ELR (cell line): ENCODE measurements around the gene PIGN.

ENCODE experiments used
- DNase-seq: peaks from one replicate; pipeline ENCODE4 v3.0.0-alpha.2; 2015; ENCODE audit warnings: low read depth

Gene PIGN, protein sequence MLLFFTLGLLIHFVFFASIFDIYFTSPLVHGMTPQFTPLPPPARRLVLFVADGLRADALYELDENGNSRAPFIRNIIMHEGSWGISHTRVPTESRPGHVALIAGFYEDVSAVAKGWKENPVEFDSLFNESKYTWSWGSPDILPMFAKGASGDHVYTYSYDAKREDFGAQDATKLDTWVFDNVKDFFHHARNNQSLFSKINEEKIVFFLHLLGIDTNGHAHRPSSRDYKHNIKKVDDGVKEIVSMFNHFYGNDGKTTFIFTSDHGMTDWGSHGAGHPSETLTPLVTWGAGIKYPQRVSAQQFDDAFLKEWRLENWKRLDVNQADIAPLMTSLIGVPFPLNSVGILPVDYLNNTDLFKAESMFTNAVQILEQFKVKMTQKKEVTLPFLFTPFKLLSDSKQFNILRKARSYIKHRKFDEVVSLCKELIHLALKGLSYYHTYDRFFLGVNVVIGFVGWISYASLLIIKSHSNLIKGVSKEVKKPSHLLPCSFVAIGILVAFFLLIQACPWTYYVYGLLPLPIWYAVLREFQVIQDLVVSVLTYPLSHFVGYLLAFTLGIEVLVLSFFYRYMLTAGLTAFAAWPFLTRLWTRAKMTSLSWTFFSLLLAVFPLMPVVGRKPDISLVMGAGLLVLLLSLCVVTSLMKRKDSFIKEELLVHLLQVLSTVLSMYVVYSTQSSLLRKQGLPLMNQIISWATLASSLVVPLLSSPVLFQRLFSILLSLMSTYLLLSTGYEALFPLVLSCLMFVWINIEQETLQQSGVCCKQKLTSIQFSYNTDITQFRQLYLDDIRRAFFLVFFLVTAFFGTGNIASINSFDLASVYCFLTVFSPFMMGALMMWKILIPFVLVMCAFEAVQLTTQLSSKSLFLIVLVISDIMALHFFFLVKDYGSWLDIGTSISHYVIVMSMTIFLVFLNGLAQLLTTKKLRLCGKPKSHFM

DNA sequence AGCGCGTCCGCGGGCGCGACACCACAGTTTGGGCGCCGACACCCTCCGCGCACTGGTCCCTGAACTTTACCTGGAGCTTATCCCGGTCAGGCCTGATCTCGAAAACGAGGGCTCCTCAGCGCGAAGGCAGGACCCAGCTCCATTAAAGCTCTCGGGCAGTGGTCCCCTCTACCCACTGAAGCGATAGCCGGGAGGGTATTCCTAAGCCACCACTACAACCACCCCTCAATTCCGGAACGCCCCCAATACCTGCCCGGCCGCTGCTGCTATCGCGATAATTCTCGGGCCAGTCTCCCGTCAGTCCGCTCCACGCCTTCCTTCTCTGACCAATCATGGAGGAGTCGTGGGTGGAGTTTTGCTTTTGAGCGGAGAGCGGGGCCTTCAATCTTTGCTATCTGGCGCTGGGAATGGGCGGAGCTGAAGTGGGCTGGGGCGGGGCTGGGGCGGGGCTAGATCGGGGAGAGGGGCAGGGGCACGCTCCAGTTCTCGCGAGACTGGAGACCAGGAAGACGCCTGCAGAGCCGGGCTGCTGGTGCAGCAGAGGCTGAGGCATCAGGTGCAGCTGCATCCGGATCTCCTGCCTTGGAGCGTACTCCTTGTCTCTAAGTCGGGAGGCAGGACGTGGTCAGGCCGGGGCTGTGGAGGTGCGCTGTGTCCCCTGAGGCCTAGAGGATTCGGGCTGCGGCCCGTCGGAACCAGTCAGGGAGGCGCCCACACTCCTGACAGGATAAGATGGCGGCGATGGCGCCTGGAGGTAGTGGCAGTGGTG lies at the start of gene PIGN, which contains the start of gene RELCH:
Gene PIGN, minus strand, starts transcription at position 283 of the 769 bp plus-strand sequence. CDS start 25,703 bp downstream, outside the sequence.
Gene RELCH, plus strand, starts transcription at position 482 of the 769 bp plus-strand sequence. Its CDS starts 251 bp downstream, at position 733.
- peak; percentile 99 for DNase-seq

DNA sequence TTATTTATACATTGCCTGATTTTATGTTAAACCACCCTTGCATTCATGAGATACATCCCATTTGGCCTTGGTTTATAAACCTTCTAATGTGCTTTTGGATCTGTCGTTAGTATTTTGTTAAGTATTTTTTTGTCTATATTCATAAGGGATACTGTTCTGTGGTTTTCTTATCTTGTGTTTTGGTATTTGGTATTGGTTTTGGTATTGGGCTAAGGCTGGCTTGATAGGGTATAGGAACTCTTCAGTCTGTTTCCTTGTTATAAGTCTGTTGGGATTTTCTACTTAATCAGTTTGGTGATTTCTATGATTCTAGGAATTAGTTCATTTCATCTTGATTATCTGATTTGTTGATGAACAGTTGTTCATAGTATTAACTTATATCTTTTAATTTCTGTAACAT lies 49.4 kb upstream of the PIGN start:
- no peak for DNase-seq

DNA sequence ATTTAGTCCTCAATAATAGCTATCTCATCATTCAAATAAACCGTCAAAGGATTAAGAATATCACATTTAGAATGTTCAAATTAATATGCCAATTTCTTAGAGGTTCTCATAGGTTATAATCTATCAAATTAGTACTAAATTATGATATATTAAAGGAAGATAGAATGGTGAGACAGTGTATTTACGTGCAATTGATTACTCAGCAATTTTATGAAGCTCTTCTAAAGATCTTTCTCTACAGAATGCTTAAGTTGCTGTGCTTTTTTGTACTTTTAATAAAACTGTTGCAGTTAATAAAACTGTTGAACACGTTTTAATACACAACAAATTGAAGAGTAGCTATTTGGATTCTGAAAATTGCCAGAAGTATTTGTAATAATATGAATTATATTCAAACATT lies 39.2 kb upstream of the PIGN start:
- DNase-seq: no peak

DNA sequence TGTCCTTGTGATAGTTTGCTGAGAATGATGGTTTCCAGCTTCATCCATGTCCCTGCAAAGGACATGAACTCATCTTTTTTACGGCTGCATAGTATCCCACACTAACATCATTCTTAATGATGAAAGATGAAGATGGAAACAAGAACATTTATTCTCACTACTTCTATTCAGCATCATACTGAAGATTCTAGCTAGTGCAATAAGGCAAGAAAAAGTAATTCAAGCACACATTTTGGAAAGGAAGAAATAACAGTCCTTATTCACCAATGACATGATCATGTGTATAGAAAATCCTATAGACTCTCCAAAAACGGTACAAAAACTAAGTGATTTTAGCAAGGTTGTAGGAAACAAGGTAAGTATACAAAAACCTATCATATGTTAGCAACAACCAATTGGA lies 37.4 kb upstream of the PIGN start:
- no peak for DNase-seq

DNA sequence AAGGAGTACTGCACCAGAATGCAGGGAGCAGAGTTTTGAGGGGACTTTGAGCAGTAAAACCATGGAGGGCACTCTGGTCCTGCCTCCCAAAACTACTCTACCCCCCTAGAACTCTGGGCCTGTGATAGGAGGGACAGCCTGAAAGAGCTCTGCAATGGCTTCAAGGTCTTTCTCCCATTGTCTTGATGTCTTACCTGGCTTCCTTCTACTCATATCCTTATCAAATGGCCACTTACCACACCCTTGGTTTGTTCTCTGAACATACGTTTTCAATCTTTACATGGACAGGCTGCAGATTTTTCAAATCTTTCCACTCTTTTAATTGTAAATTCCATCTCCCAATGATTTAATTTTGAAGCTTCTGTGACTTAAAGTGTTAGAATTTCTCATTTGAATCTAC lies 27.9 kb upstream of the PIGN start:
- no peak for DNase-seq

DNA sequence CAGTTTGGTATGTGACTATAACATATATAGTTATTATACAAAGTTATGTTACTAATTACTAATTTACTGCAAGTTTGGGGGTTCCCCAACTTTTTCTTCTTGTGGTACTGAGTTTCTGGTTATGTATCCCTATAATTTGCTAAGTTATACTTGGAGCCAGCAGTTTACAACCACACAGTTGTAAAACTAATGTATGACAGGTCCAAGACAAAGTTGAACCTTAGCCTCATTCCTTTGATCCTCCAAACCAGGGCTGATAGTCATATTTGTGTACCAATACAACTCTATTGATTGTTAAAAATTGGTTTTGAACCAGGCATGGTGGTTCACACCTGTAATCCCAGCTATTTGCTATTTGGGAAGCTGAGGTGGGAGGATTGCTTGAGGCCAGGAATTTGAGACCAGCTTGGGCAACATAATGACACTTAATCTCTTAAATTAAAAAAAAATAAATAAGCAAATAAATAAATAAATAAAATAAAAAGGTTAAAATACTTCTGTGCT lies 24.5 kb upstream of the PIGN start:
- no peak for DNase-seq

DNA sequence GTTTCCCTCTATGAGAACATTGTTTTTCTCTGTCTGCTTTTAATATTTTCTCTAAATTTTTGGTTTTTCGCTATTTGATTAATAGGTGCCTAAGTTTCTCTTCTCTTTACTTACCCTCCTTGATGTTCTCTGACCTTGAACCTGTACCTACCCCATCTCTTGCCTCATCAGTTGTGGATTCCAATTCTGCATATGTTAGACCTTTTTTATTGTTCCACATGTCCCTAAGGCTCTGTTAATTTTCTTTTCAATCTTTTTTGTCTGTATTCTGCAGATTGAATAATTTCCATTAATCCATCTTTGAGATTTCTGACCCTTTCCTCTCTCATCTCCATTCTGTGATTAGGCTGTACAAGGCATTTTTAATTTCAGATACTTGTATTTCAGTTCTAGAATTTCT lies 23.3 kb upstream of the PIGN start:
- DNase-seq: no peak

DNA sequence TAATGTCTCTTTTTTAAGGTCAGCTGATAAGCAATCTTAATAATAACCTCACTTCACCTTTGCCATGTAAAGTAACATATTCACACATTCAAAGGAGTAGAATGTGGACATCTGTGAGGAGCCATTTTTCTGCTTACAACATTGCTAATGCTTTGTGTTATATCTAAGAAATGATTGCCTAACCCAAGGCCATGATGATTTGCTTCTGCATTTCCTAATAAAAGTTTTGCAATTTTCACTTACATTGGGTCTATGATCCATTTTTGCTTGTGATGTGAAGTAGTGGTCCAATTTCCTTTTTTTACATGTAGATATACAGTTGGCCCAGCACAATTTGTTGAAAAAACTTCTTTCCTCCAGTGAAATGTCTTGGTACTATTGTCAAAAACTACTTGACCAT lies 22.2 kb upstream of the PIGN start:
- DNase-seq: no peak

DNA sequence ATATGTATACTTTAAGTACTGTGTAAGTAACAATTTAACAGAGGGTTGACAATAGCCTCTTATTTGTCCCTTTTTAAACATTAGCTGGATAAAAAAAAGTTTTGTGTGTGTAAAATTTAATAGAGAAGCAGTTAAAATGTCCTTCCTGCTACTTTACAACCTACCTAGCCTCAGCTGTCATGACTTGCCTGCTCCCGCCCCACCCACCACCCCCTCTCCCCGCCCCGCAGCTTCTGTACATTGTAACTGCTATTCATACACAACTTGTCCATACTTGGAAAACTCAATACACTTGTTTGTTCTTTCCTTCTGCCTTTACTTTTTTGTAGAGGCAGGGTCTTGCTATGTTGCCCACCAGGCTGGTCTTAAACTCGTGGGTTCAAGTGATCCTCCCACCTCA lies 19.7 kb upstream of the PIGN start:
- DNase-seq: no peak

DNA sequence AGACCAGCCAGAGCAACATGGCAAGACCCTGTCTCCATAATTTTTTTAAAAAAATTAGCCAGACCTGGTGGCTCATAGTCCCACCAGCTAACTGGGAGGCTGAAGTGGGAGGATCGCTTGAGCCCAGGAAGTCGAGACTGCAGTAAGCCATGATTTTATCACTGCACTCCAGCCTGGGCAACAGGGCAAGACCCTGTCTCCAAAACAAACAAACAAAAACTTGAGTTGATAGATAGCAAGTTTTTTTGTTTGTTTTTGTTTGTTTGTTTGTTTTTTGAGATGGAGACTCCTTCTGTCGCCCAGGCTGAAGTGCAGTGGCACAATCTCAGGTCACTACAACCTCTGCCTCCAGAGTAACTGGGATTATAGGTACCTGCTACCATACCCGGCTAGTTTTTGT lies 19.0 kb upstream of the PIGN start:
- no peak for DNase-seq

DNA sequence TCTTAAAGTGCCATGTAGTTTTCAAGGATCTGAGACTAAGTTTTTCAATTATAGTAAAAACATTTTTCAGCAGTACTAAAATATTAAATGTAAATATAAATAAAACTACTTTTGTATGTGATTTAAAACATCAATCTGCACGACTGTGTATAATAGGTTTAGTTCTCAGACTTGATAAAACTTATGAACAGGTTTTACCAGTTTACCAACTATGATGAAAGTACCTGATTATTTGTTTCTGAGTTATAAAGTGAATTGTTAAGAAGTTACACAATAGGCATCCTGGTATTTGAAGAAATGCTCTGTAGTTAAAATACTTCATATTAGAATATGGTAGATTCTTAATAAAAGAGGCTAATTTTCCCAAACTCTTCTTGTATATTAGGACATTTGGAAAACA lies 15.0 kb upstream of the PIGN start:
- DNase-seq: no peak

DNA sequence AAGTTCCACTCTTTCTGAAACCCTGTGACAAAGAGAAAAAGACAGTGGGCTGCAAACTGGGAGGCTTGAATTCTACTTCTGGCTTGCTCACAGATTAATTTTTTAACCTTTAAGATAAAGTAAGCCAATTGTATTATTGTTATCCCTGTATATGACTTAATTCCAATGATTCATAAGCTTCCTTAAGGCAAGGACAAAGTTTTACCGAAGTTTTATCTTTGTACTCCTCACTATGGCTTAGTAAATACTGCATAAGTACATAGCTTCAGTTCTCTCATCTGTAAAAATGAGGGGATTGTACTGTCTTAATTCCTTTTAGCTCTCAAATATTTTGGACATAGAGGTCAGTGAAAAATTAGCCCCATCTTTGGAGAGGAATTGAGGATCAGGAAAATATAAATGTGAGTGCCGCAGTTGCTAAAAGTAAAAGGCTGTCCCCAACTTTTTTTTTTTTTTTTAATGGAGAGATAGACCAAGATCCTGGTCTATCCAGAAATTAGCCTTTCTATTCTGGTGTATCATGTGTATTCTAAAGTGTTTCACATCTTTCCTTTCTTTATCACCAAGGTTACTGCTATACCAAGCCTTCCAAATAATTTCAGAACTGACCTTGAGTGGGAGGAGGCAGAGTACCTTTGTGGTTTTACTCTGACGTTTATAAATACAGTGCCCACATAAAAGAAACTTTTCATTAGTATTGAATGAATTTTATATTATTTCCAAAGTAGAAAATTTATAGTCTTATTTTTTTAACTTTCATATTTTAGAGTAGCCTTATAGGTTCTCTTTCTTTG lies 13.5 kb upstream of the PIGN start:
- DNase-seq: no peak

DNA sequence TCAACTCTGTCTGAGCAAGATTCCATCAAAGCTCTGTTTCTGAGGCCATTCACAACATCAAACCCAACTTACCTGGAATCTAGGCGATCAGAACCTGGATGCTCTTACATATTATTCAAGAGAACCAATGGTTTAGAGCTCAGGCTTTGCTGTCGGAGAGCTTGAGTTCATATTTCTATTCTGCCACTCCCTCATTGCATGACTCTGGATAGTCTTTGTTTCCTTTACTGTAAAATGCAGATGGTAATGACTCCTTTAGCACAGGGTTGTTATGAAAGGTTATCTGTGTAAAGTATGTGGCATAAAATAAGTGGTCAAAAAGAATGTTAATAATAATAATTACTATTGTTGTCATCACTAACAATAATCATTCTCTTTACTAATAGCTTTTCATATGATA lies 12.8 kb upstream of the PIGN start:
- no peak for DNase-seq

DNA sequence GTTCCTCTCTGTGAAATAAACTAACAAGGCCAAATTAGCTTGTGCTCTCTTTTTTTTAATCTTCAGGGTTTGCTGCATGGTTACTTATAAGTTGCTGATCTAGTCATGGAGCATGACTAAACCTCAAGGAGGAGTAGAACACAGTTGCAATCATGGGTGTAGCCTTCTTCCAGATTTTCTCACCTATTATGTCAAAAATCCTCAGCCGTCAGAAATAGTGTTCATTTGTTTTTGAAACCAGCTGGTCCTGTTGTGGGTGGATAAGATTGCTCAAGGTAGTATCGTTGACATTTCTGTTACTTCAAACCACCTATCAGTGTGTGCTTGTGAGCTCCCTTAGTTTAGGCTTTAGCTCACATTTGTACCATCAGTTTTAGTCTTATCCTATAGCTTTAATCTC lies 11.4 kb upstream of the PIGN start:
- peak; percentile 6 for DNase-seq

DNA sequence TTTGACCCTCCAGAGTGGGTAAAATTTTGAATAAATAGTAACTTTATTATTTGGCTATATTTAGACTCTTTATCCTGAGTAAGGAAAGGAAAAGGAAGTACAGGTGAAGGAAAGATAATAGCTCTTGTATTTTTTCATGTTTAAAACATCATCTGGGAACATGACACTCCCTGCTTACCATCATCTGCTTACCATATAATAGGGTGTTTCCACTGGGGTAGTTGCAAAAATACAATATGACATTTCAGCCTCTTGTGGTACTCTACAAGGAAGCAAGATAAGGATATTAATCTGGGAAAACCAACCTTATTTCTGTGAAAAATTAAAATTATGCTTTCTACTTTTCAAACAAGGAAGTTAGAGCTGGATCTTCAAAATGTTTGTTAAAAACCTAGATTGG lies 10.1 kb upstream of the PIGN start:
- no peak for DNase-seq

DNA sequence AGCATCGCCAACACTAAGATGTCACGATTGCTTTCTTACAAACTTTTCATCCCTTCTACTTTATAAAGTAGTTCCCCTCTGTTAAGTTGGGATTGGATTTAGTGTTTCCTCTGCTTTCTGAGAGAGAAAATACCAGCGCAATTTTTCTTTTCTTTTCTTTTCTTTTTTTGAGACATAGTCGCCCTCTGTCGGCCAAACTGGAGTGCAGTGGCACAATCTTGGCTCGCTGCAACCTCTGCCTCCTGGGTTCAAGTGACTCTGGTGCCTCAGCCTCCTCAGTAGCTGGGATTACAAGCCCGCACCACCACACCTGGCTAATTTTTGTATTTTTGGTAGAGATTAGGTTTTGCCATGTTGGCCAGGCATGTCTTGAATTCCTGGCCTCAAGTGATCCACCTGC lies 9.2 kb upstream of the PIGN start:
- no peak for DNase-seq

DNA sequence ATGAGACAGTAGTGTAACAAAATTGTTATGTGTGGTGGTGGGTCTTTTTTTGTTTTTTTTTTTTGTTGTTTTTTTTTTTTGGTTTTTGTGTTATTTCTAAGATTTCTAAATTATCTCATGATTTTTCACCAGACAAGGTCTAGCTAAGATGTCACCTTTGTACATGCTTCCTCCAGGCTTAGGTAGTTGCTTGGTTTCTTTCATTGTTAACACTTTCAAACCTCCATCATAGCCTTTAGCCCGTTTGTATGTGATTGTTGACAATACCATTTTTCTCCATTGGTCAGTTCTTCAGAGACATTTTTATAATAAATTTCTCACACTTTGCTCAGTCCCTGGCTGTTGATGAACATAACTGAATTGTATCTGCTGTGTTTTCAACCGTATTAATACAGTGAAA lies 2.4 kb upstream of the PIGN start:
- DNase-seq: no peak

DNA sequence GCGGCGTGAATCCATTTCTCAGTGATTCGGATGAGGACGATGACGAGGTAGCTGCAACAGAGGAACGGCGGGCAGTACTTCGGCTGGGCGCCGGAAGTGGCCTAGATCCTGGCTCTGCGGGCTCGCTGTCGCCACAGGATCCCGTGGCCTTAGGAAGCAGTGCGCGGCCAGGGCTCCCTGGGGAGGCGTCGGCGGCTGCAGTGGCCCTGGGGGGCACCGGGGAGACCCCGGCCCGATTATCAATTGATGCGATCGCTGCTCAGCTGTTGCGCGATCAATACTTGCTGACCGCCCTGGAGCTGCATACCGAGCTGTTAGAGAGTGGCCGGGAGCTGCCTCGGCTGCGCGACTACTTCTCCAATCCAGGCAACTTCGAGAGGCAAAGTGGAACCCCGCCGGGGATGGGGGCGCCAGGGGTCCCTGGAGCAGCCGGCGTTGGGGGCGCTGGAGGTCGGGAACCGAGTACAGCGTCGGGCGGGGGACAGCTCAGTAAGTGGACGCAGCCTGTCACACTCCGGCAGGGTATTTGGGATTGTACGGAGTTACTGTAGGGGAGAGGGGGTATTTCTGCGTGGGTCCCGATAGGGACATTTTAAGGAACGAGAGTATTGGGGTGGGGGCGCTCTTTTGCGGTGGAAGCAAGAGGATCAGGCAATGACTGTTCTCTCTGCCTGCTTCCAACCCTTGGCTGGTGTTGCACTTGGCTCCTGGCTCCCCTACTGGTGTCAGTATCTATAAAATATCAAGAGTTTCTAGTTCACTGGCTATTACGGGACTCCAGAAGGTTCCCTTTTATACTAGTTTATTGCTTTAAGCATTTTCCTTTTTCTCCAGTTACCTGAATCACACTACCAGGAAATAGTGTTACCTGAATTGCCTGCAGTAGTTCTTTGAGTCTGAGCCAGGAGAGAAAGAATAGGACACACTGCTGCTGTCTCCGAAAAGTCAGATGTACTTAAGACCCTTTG lies 971 bp upstream of the PIGN start:
- DNase-seq: peak; percentile 70

DNA sequence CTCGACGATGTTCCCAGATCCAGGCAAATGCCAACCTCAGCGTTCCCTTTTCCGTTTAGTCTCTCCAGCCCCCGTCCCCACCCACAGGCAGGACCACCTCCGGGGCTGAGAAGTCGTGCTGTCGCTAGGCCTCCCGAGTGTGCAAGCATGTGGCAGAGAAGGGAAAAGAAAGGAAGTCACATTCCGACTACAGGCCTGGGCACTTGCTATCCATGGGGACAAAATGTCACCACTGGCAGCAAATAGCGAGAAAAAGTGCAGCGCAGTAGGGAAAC lies 420 bp downstream of the PIGN start:
- DNase-seq: peak; percentile 60

DNA sequence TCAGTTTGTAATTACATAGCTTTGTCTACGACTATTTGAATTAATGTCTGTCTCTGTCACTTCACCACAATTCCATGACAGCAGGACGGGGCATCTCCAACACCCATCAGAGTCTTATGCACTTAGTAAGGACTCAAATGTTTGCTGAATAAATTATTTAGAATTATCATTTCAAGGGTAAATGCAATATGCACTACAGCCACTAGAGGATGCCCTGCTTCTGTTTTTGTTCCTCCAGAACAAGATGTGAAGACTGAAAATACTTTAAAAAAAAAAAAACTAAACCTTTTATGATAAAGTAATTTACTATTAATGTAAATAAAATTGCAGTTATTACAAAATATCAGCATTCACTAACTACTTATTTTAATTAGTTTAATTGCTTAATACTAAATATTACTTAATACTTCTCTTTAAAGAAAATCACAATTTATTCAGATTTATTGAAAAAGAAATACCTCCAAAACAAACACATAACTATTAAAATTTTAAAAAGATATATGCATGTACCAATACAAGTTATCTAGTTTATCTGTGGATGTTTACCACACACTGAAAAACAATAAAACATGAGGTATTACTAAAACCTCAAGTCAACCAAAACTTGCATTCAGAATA lies 3.2 kb downstream of the PIGN start:
- DNase-seq: peak; percentile 77
